Bone marrow (tissue), 2 donors: ENCODE measurements around the gene MOGAT2.

Experiments
- DNase-seq, 2 donors: peaks; one replicate each; lab custom pipeline; 2025; lab: John Stamatoyannopoulos, UW

The MOGAT2 gene

GRCh38 chr11:75780888-75781287, 63.2 kb downstream of the MOGAT2 start:
- DNase-seq, result no peak

DNA sequence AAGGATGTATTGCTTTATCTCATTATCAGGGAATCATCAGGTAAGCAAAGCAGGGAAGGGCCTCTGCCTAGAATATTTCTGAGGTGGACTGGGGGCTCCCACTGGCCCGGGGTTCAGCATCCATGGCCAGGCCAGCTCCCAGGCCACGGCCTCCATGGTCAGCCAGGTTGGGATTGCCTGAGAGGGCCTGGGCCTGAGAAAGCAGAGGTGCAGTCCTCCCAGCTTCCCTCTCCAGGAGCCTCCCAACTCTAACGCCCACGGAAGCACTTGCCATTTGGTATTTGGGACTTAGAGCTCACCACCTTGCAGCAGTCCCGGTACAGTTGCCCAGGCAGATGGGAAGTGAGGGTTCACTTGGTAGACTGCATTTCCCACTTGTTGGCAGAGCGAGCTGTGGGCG, 63.7 kb downstream of the MOGAT2 start:
- DNase-seq, result no peak

DNA sequence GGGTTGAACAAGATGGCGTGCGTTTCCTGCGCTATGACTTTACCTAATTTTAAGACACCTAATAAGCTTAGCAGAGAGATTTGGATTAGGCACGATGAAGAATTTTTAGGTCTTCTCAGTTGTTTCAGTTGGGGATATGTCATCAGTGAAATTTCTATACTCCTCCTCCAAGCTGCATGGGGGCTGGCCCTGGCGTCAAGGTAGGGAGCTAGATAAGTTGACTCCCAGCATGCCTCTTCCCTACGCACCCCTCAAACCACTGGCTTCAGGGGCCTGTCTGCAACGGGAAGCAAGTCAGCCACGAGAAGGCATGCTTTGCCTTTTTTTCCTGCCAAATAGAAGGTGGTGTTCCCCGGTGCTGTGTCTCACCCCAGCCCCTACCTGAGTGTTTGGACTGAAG, 64.2 kb downstream of the MOGAT2 start:
- no peak for DNase-seq
